Transverse colon (tissue), 4 donors: ENCODE measurements around the gene FSTL1. TPM values are rescaled to one million over a fixed set of nuclear protein-coding genes. Genes with fewer than 3 reads are reported as not detected.

Source experiments
- DNase-seq: peaks from one replicate; pipeline ENCODE4 v3.0.0-alpha.2; 2019
- H3K27ac ChIP-seq, 4 donors: fragments of 200-600 bp; sonication (generic); 2 replicates each; pipeline ENCODE4 v1.5.1; 2016 to 2018; ENCODE audit warnings: inconsistent platforms in 4 of 4
- H3K27me3 ChIP-seq: fragments of 200-600 bp; sonication (generic); 2 replicates; pipeline ENCODE4 v1.5.1; 2017; ENCODE audit warnings: inconsistent platforms
- H3K36me3 ChIP-seq, 4 donors: fragments of 200-600 bp; sonication (generic); 2 replicates each; pipeline ENCODE4 v1.5.1; 2017 to 2019; ENCODE audit warnings: inconsistent platforms in 4 of 4
- H3K4me1 ChIP-seq, 4 donors: fragments of 200-600 bp; sonication (generic); 2 replicates each; pipeline ENCODE4 v1.5.1; 2017 to 2020; ENCODE audit warnings: inconsistent platforms in 4 of 4
- H3K4me3 ChIP-seq, 4 donors: fragments of 200-600 bp; sonication (generic); 1 replicate in 1 of 4; 2 replicates in 3 of 4; pipeline versions ENCODE4 v1.5.1 to v1.6.1; 2017 to 2019; ENCODE audit warnings: inconsistent platforms in 4 of 4
- H3K9me3 ChIP-seq, 2 donors: fragments of 200-600 bp; sonication (generic); 2 replicates each; pipeline ENCODE4 v1.5.1; 2017 to 2019; ENCODE audit warnings: inconsistent platforms in 2 of 2
- EP300 ChIP-seq: sonication (generic); formaldehyde crosslinking; IDR thresholded peaks from one replicate; pipeline ENCODE4 v1.6.1; 2017; ENCODE audit warnings: antibody characterized with exemption, low read depth
- POLR2A ChIP-seq: fragments of 450-650 bp; IDR thresholded peaks from one replicate; pipeline ENCODE4 v1.6.1; 2016; ENCODE audit warnings: antibody characterized with exemption, mild to moderate bottlenecking, moderate library complexity
- POLR2AphosphoS5 ChIP-seq, 3 donors: sonication (generic); formaldehyde crosslinking; IDR thresholded peaks; one replicate each; pipeline ENCODE4 v1.6.1; 2016; ENCODE audit warnings: antibody characterized with exemption in 3 of 3
- WGBS, 2 donors: methylation state at CpG; one replicate each; pipeline ENCODE4 v1.1.5; 2018; ENCODE audit warnings: low coverage in 1 of 2; 5-methylcytosine and 5-hydroxymethylcytosine counted together
- in situ Hi-C, 4 donors: fragments of 200-750 bp; cut with MboI; loops; one replicate each; pipeline versions ENCODE4 v1.15.0 to v1.15.1; 2017; ENCODE audit warnings: low sequenced_read_pairs in 3 of 4, low pct_ligation_motif_present in 1 of 4, low pct_unique_long_range_greater_than_20kb in 1 of 4
- intact Hi-C: fragments of 100-400 bp; cut with DNase I; formaldehyde crosslinking; loops from one replicate; pipeline ENCODE4 v1.15.1; 2023; ENCODE audit warnings: low total_unique reads
- total RNA-seq, 4 donors: library from RNA; depleted of rRNA; stranded (reverse); fragments of >200 nt; gene quantifications; one replicate each; pipeline ENCODE4 v1.1.0, GENCODE V29; 2016
- TF ChIP-seq, protein P1 (sequence below), 5 experiments: fragments of 200-600 bp in 3 of 5; fragments of 450-650 bp in 2 of 5; sonication (generic) in 3 of 5; IDR thresholded peaks; 1 replicate in 2 of 5; 2 replicates in 3 of 5; pipeline ENCODE4 v1.5.1; 2016 to 2017; ENCODE audit warnings: antibody characterized with exemption in 5 of 5, inconsistent platforms in 3 of 5, mild to moderate bottlenecking in 2 of 5, moderate library complexity in 1 of 5

FSTL1 gene
- total RNA-seq, 4 donors from 2014 or later = 81.2 to 106 (median 91.8) TPM

DNA sequence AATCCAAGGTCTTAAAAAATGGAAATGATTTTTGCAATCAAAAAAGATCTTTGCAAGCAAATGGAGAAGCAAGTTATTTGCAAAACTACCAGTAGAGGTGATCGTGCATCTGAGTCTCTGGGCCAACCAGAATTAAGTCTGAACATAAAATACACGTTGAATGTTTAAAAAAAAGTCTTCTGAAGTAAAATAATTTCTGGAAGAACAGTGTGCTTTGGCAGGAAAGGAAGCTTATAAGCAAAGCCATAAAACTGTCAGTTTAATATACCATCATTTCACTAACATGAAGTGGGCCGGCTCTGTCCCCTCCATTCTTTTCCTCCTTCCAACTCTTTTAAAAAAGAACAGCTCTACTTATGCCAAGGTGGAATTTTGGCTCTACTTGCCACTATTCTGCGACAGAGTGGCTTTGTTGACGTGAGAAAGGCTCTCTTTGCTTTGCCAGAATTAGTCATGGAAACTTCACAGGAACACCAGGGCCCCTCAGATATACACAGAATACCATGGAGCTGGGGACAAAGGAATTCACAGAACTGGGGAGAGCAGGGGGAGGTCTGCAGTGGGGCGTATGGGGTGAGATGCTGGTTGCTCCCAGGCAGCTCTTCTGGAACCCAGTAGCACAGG lies 29.8 kb downstream of the FSTL1 start:
- no peak for DNase-seq
- in situ Hi-C loops = loop anchor here (10.0 to 25.0 kb wide), 2 partner anchors 134 to 141 kb away; no protein-coding TSS in a partner anchor
- H3K4me1 ChIP-seq = peaks cover 24 to 82% (median 47%) of the 10 kb centered on the region in 4 donors
- no peak overlapping the region for H3K4me3 ChIP-seq
- intact Hi-C loops = no loop called here
- H3K27ac ChIP-seq = peak overlapping the region; percentile 73 to 84 (median 80)
- no peaks in the 10 kb centered on the region for H3K27me3 ChIP-seq
- TF ChIP-seq POLR2A (no peak), POLR2AphosphoS5 (IDR thresholded peaks at IDR 0.05) (peak; percentile 68 to 80 (median 76)), EP300 (peak; percentile 81)
- TF ChIP-seq, protein P1, sequence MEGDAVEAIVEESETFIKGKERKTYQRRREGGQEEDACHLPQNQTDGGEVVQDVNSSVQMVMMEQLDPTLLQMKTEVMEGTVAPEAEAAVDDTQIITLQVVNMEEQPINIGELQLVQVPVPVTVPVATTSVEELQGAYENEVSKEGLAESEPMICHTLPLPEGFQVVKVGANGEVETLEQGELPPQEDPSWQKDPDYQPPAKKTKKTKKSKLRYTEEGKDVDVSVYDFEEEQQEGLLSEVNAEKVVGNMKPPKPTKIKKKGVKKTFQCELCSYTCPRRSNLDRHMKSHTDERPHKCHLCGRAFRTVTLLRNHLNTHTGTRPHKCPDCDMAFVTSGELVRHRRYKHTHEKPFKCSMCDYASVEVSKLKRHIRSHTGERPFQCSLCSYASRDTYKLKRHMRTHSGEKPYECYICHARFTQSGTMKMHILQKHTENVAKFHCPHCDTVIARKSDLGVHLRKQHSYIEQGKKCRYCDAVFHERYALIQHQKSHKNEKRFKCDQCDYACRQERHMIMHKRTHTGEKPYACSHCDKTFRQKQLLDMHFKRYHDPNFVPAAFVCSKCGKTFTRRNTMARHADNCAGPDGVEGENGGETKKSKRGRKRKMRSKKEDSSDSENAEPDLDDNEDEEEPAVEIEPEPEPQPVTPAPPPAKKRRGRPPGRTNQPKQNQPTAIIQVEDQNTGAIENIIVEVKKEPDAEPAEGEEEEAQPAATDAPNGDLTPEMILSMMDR (IDR thresholded peaks at IDR 0.05) = peak in 4 of 5 experiments; percentile 29 to 52 (median 32)
- H3K36me3 ChIP-seq = no peaks in the 10 kb centered on the region
- H3K9me3 ChIP-seq = no peaks in the 10 kb centered on the region
- 25 to 30% methylated on average over 6 of the region's 6 CpGs for WGBS, 2 donors

DNA sequence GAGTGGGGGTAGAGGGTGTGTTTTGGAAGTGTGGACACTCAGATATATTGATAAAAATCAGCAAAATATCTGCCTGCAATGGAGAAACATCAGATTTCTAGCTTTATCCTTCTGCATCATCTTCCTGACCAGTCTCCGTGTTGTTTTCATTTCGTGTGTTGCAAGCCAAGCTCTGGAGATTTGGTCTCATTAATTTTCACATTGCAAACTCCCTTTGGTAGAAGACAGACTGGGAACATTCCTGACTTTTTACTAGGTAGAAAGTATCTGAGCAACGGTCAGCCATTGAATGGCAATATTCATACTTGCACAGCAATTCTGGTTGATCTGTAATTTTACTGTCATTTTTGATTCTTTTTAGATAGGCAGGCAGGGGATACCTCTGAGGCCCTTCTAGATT lies 30.4 kb downstream of the FSTL1 start:
- no peak for TF ChIP-seq EP300
- intact Hi-C loops (no loop called here), in situ Hi-C loops (loop anchor here (10.0 to 25.0 kb wide), 2 partner anchors 134 to 142 kb away; no protein-coding TSS in a partner anchor)
- no peaks in the 10 kb centered on the region for H3K9me3 ChIP-seq
- H3K27ac ChIP-seq = peak overlapping the region; percentile 73 to 84 (median 80)
- H3K36me3 ChIP-seq = no peaks in the 10 kb centered on the region
- DNase-seq = no peak
- peaks cover 19 to 75% (median 44%) of the 10 kb centered on the region in 4 donors for H3K4me1 ChIP-seq
- no peaks in the 10 kb centered on the region for H3K27me3 ChIP-seq
- WGBS, 2 donors = 47 to 63% methylated on average over 3 of the region's 3 CpGs
- H3K4me3 ChIP-seq = no peak overlapping the region

DNA sequence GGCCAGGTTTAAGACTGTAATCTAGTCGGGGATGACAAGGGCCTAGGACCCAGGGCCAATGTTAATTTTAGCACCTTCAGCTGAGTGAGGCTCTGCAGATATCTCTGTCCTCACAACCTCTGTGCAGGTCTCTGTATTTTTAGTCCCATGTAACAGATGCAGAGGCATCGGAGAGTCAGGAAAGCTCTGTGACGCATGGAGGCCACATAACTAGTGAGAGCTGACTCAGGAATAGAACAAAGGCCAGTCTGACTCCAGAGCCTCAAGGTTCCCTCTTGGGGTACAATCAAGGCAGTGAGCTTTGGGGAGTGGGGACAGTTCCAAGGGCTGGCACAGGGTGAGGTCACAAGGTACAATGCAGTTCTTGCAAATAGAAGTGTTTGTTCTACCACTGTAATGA lies 31.0 kb downstream of the FSTL1 start:
- Histone ChIP-seq H3K9me3 (no peaks in the 10 kb centered on the region), H3K27me3 (no peaks in the 10 kb centered on the region), H3K4me3 (no peak overlapping the region), H3K36me3 (no peaks in the 10 kb centered on the region), H3K4me1 (peaks cover 18 to 69% (median 41%) of the 10 kb centered on the region in 4 donors), H3K27ac (peak overlapping the region; percentile 73 to 84 (median 80))
- DNase-seq = no peak
- in situ Hi-C loops = loop anchor here (10.0 to 25.0 kb wide), 3 partner anchors 135 to 175 kb away; no protein-coding TSS in a partner anchor
- WGBS, 2 donors = 40 to 76% methylated on average over 1 to 3 of the region's 3 CpGs
- TF ChIP-seq, protein P1 (IDR thresholded peaks at IDR 0.05) = no peak
- TF ChIP-seq POLR2AphosphoS5 (IDR thresholded peaks at IDR 0.05) (no peak), POLR2A (no peak)
- intact Hi-C loops = loop anchor here (5.0 kb wide), 2 partner anchors 138 to 177 kb away; no protein-coding TSS in a partner anchor

DNA sequence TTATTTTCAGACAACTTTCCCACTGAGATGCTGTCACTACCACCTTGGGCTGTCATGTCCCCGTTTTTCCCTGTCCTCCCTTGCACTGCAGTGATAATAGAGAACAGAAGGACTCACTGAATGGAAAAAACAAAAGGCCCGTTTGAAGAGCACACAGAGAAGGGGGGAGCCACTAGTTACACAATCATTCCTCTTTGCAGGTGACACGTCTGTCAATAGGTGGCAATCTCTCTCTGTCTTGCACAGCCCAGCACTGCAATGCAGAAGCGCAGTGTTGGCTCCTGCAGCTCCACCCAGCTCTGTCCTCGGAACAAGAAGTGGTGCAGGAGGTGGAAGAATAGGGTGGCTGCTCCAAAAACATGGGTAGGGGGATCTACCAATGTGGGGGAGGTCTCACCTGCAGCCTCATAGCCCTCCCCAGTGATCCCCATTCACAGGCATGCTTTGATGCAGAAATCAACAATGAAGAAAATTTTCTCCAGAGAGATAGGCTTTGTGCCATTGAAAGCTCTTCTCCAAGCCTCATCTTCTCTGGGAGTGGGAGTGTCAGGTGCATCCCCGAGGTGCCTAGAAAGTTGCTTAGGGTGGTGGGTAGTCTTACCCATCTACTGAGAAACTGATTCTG lies 31.8 kb downstream of the FSTL1 start:
- 10 to 20% methylated on average over 2 to 6 of the region's 6 CpGs for WGBS, 2 donors
- H3K4me3 ChIP-seq = no peak overlapping the region
- TF ChIP-seq POLR2AphosphoS5 (IDR thresholded peaks at IDR 0.05) = no peak
- no peak for TF ChIP-seq POLR2A
- TF ChIP-seq EP300 = no peak
- TF ChIP-seq, protein P1 (IDR thresholded peaks at IDR 0.05) = peak; percentile 24 to 56 (median 41)
- peak; percentile 63 for DNase-seq
- H3K9me3 ChIP-seq = no peaks in the 10 kb centered on the region
- H3K4me1 ChIP-seq = peaks cover 18 to 62% (median 35%) of the 10 kb centered on the region in 4 donors
- in situ Hi-C loops = loop anchor here in 2 of 4 donors (10.0 to 25.0 kb wide), 2 partner anchors 143 to 174 kb away; no protein-coding TSS in a partner anchor
- H3K36me3 ChIP-seq = no peaks in the 10 kb centered on the region
- peak overlapping the region; percentile 69 to 84 (median 80) for H3K27ac ChIP-seq
- H3K27me3 ChIP-seq = no peaks in the 10 kb centered on the region
- intact Hi-C loops = loop anchor here (5.0 kb wide), 2 partner anchors 138 to 177 kb away; no protein-coding TSS in a partner anchor
